Measurements from ENCODE around the gene PDZD7.

GRCh38 chr10:101012525-101013364 lies 18.2 kb downstream of the PDZD7 start:
- TF ChIP-seq, protein P1, sequence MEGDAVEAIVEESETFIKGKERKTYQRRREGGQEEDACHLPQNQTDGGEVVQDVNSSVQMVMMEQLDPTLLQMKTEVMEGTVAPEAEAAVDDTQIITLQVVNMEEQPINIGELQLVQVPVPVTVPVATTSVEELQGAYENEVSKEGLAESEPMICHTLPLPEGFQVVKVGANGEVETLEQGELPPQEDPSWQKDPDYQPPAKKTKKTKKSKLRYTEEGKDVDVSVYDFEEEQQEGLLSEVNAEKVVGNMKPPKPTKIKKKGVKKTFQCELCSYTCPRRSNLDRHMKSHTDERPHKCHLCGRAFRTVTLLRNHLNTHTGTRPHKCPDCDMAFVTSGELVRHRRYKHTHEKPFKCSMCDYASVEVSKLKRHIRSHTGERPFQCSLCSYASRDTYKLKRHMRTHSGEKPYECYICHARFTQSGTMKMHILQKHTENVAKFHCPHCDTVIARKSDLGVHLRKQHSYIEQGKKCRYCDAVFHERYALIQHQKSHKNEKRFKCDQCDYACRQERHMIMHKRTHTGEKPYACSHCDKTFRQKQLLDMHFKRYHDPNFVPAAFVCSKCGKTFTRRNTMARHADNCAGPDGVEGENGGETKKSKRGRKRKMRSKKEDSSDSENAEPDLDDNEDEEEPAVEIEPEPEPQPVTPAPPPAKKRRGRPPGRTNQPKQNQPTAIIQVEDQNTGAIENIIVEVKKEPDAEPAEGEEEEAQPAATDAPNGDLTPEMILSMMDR (conservative IDR thresholded peaks at IDR 0.05; ENCODE audit: low read depth, low read length): peak; percentile 99
- TF ChIP-seq EZH2 (IDR thresholded peaks at IDR 0.05; ENCODE audit: borderline replicate concordance, low read depth, low read length, poor library complexity, severe bottlenecking): no peak

All from A673 (cell line).